Glomerular visceral epithelial cell (primary cell): ENCODE results near the gene OR14J1.
"Not testable (repeated sequence)": the region's sequence is repeated elsewhere in the genome, so short reads cannot be mapped to it uniquely, and the experiment has no call there.

Source experiments
- DNase-seq: peaks from one replicate; pipeline ENCODE4 v3.0.0-alpha.2; 2016; ENCODE audit errors: extremely low spot score

Gene OR14J1

GRCh38 chr6:29301316-29301715 is at the start of gene OR14J1:
TSS of gene OR14J1 (plus strand) at chr6:29301701. CDS start at chr6:29306690, 4,989 bp downstream.
- DNase-seq: peak; percentile 25

- peak; percentile 93 for DNase-seq
Measured at GRCh38 chr6:29251736-29252135, 49.8 kb upstream of the OR14J1 start.

GRCh38 chr6:29255530-29255929 is 46.0 kb upstream of the OR14J1 start:
- DNase-seq: no peak

GRCh38 chr6:29259721-29260120 is 41.8 kb upstream of the OR14J1 start:
- DNase-seq: no peak

GRCh38 chr6:29263001-29263400 is 38.5 kb upstream of the OR14J1 start:
- DNase-seq: no peak

- peak; percentile 94 for DNase-seq
Measured at GRCh38 chr6:29294499-29294914, 7.0 kb upstream of the OR14J1 start.

GRCh38 chr6:29295181-29295585 is 6.3 kb upstream of the OR14J1 start:
- peak; percentile 8 for DNase-seq

GRCh38 chr6:29295623-29296022 is 5.9 kb upstream of the OR14J1 start:
- no peak for DNase-seq

GRCh38 chr6:29319931-29320330 is 18.4 kb downstream of the OR14J1 start:
- no peak for DNase-seq

GRCh38 chr6:29323332-29323731 is 21.8 kb downstream of the OR14J1 start:
- DNase-seq: not testable (repeated sequence)

- no peak for DNase-seq
Measured at GRCh38 chr6:29325777-29326176, 24.3 kb downstream of the OR14J1 start.

- no peak for DNase-seq
Measured at GRCh38 chr6:29332676-29333075, 31.2 kb downstream of the OR14J1 start.

- DNase-seq: no peak
Measured at GRCh38 chr6:29336269-29336668, 34.8 kb downstream of the OR14J1 start.

GRCh38 chr6:29345380-29345779 is 43.9 kb downstream of the OR14J1 start:
- DNase-seq: no peak

- DNase-seq: not testable (repeated sequence)
Measured at GRCh38 chr6:29349348-29349747, 47.8 kb downstream of the OR14J1 start.

- DNase-seq: no peak
Measured at GRCh38 chr6:29354980-29355379, 53.5 kb downstream of the OR14J1 start.

GRCh38 chr6:29355603-29356002 is 54.1 kb downstream of the OR14J1 start:
- DNase-seq: no peak
